Measurements from ENCODE around the gene NLRP5. TPM values are rescaled to one million over a fixed set of nuclear protein-coding genes. Genes with fewer than 3 reads are reported as not detected.

Gene NLRP5
- total and polyA plus RNA-seq, 2 of the 8 experiments (the other 6 are each of a cell fraction or from before 2014, with no cell fraction given), result not detected

Small RNAs within 50 kb of the gene (small RNA-seq; reads per million reads assigned to genes)
- not detected for gene RF00019 (ENCODE audit: insufficient read depth)

Other genes starting within 250 kb of the NLRP5 start
- not detected in 2 replicates for gene NLRP9, start 248.4 kb upstream of the NLRP5 start, total RNA-seq (2021; fragmentation: NEBNext Ultra II Directional; extraction: Animal tissue kit (Norgen Biotek cat#: 25700))
- not detected in 2 replicates for gene NLRP9, start 248.4 kb upstream of the NLRP5 start, polyA plus RNA-seq (2011; rRNA removed)
- not detected in 2 replicates for gene RFPL4A, start 227.7 kb upstream of the NLRP5 start, total RNA-seq (2021; fragmentation: NEBNext Ultra II Directional; extraction: Animal tissue kit (Norgen Biotek cat#: 25700))
- gene RFPL4A, start 227.7 kb upstream of the NLRP5 start, polyA plus RNA-seq (2011; rRNA removed), result not detected in 2 replicates
- not detected in 2 replicates for gene RFPL4AL1, start 217.7 kb upstream of the NLRP5 start, total RNA-seq (2021; fragmentation: NEBNext Ultra II Directional; extraction: Animal tissue kit (Norgen Biotek cat#: 25700))
- gene RFPL4AL1, start 217.7 kb upstream of the NLRP5 start, polyA plus RNA-seq (2011; rRNA removed), result not detected in 2 replicates
- not detected in 2 replicates for gene NLRP11, start 154.8 kb upstream of the NLRP5 start, total RNA-seq (2021; fragmentation: NEBNext Ultra II Directional; extraction: Animal tissue kit (Norgen Biotek cat#: 25700))
- gene NLRP11, start 154.8 kb upstream of the NLRP5 start, polyA plus RNA-seq (2011; rRNA removed), result 0.02 TPM in 1 of 2 replicates, not detected in the other
- not detected in 2 replicates for gene NLRP4, start 150.2 kb upstream of the NLRP5 start, total RNA-seq (2021; fragmentation: NEBNext Ultra II Directional; extraction: Animal tissue kit (Norgen Biotek cat#: 25700))
- not detected in 2 replicates for gene NLRP4, start 150.2 kb upstream of the NLRP5 start, polyA plus RNA-seq (2011; rRNA removed)
- gene NLRP13, start 54.4 kb upstream of the NLRP5 start, total RNA-seq (2021; fragmentation: NEBNext Ultra II Directional; extraction: Animal tissue kit (Norgen Biotek cat#: 25700)), result not detected in 2 replicates
- not detected in 2 replicates for gene NLRP13, start 54.4 kb upstream of the NLRP5 start, polyA plus RNA-seq (2011; rRNA removed)
- gene NLRP8, start 38.9 kb upstream of the NLRP5 start, total RNA-seq (2021; fragmentation: NEBNext Ultra II Directional; extraction: Animal tissue kit (Norgen Biotek cat#: 25700)), result not detected in 2 replicates
- not detected in 2 replicates for gene NLRP8, start 38.9 kb upstream of the NLRP5 start, polyA plus RNA-seq (2011; rRNA removed)
- 56.0 and 57.3 TPM in 2 replicates for gene ZNF787, start 134.5 kb downstream of the NLRP5 start, total RNA-seq (2021; fragmentation: NEBNext Ultra II Directional; extraction: Animal tissue kit (Norgen Biotek cat#: 25700))
- gene ZNF787, start 134.5 kb downstream of the NLRP5 start, polyA plus RNA-seq (2011; rRNA removed), result 19.7 and 37.8 TPM in 2 replicates
- 46.9 and 49.5 TPM in 2 replicates for gene ZNF444, start 154.5 kb downstream of the NLRP5 start, total RNA-seq (2021; fragmentation: NEBNext Ultra II Directional; extraction: Animal tissue kit (Norgen Biotek cat#: 25700))
- gene ZNF444, start 154.5 kb downstream of the NLRP5 start, polyA plus RNA-seq (2011; rRNA removed), result 54.5 and 87.3 TPM in 2 replicates
- gene GALP, start 189.2 kb downstream of the NLRP5 start, total RNA-seq (2021; fragmentation: NEBNext Ultra II Directional; extraction: Animal tissue kit (Norgen Biotek cat#: 25700)), result not detected in 2 replicates
- gene GALP, start 189.2 kb downstream of the NLRP5 start, polyA plus RNA-seq (2011; rRNA removed), result 0.14 and 0.19 TPM in 2 replicates
- not detected in 2 replicates for gene ZSCAN5B, start 211.0 kb downstream of the NLRP5 start, total RNA-seq (2021; fragmentation: NEBNext Ultra II Directional; extraction: Animal tissue kit (Norgen Biotek cat#: 25700))
- gene ZSCAN5B, start 211.0 kb downstream of the NLRP5 start, polyA plus RNA-seq (2011; rRNA removed), result 0.03 TPM in 1 of 2 replicates, not detected in the other
- gene ZSCAN5C, start 215.5 kb downstream of the NLRP5 start, total RNA-seq (2021; fragmentation: NEBNext Ultra II Directional; extraction: Animal tissue kit (Norgen Biotek cat#: 25700)), result not detected in 2 replicates
- gene ZSCAN5C, start 215.5 kb downstream of the NLRP5 start, polyA plus RNA-seq (2011; rRNA removed), result not detected in 2 replicates